GM23248 (cell line): ENCODE measurements around the gene GNG2. TPM values are rescaled to one million over a fixed set of nuclear protein-coding genes. Genes with fewer than 3 reads are reported as not detected.

Experiments used
- DNase-seq: peaks from one replicate; pipeline ENCODE4 v3.0.0-alpha.2; 2015
- H2AFZ ChIP-seq: fragments of 200-600 bp; sonication (generic); 2 replicates; pipeline ENCODE4 v1.6.1; 2016; ENCODE audit warnings: antibody characterized with exemption
- H3F3A ChIP-seq: fragments of 200-600 bp; sonication (generic); 2 replicates; pipeline ENCODE4 v1.6.1; 2016; ENCODE audit warnings: mild to moderate bottlenecking, antibody characterized with exemption, mixed run types; ENCODE audit not compliant: insufficient read depth
- H3K27ac ChIP-seq: fragments of 200-600 bp; sonication (generic); 2 replicates; pipeline ENCODE4 v1.5.1; 2016; ENCODE audit warnings: mild to moderate bottlenecking
- H3K27me3 ChIP-seq: fragments of 200-600 bp; sonication (generic); replicated peaks from 2 replicates; pipeline ENCODE4 v1.6.1; 2016; ENCODE audit warnings: mild to moderate bottlenecking; ENCODE audit not compliant: insufficient read depth
- H3K36me3 ChIP-seq: fragments of 200-600 bp; sonication (generic); 2 replicates; pipeline ENCODE4 v1.6.1; 2016; ENCODE audit warnings: low read depth, mild to moderate bottlenecking
- H3K4me1 ChIP-seq: fragments of 200-600 bp; sonication (generic); 2 replicates; pipeline ENCODE4 v1.6.1; 2016; ENCODE audit warnings: mild to moderate bottlenecking; ENCODE audit not compliant: insufficient read depth
- H3K4me2 ChIP-seq: fragments of 200-600 bp; sonication (generic); one replicate; pipeline ENCODE4 v1.6.1; 2016; ENCODE audit warnings: mild to moderate bottlenecking; ENCODE audit not compliant: unreplicated experiment
- H3K4me3 ChIP-seq: fragments of 200-600 bp; sonication (generic); 2 replicates; pipeline ENCODE4 v1.5.1; 2016; ENCODE audit warnings: mild to moderate bottlenecking
- H3K79me2 ChIP-seq: fragments of 200-600 bp; sonication (generic); 2 replicates; pipeline ENCODE4 v1.6.1; 2016; ENCODE audit warnings: mild to moderate bottlenecking; ENCODE audit not compliant: insufficient read depth
- H3K9ac ChIP-seq: fragments of 200-600 bp; sonication (generic); 2 replicates; pipeline ENCODE4 v1.6.1; 2016; ENCODE audit warnings: mild to moderate bottlenecking
- H3K9me2 ChIP-seq: fragments of 200-600 bp; sonication (generic); 2 replicates; pipeline ENCODE4 v1.6.1; 2016; ENCODE audit warnings: mixed run types, mild to moderate bottlenecking, moderate library complexity; ENCODE audit not compliant: insufficient read depth
- H3K9me3 ChIP-seq: fragments of 200-600 bp; sonication (generic); one replicate; pipeline ENCODE4 v1.6.1; 2017; ENCODE audit warnings: low read depth
- H4K20me1 ChIP-seq: fragments of 200-600 bp; sonication (generic); 2 replicates; pipeline ENCODE4 v1.6.0; 2016; ENCODE audit not compliant: insufficient read depth
- EZH2 ChIP-seq: fragments of 200-600 bp; sonication (generic); IDR thresholded peaks from 2 replicates; pipeline ENCODE4 v1.6.1; 2018; ENCODE audit warnings: antibody characterized with exemption, mild to moderate bottlenecking; ENCODE audit not compliant: insufficient read depth, poor library complexity, severe bottlenecking
- EZH2phosphoT487 ChIP-seq: fragments of 200-600 bp; sonication (generic); IDR thresholded peaks from 2 replicates; pipeline ENCODE4 v1.6.1; 2018; ENCODE audit warnings: antibody characterized with exemption, moderate library complexity, mild to moderate bottlenecking, low read depth; ENCODE audit not compliant: insufficient read depth
- WGBS, 2 experiments: methylation state at CpG; one replicate each; pipeline ENCODE4 v1.1.6; 2015 to 2017; ENCODE audit warnings: low lambda C conversion rate in 2 of 2, low coverage in 1 of 2; ENCODE audit errors: missing lambda C conversion rate in 2 of 2; 5-methylcytosine and 5-hydroxymethylcytosine counted together
- in situ Hi-C: fragments of 300-500 bp; cut with MboI; formaldehyde crosslinking; loops from 2 replicates; pipeline ENCODE4 v1.15.0; 2020
- polyA plus RNA-seq: library from polyadenylated mRNA; unstranded; fragments of >200 nt; fragmentation: Nextera tagmentation; extraction: Ambion mirVana; gene quantifications from 2 replicates; pipeline ENCODE4 v1.2.1, GENCODE V29; 2016
- total RNA-seq: library from RNA; depleted of rRNA; stranded (reverse); fragments of >200 nt; shearing (Covaris generic); gene quantifications from 2 replicates; pipeline ENCODE4 v1.2.3, GENCODE V29; 2014

The GNG2 gene
- total and polyA plus RNA-seq, 2 experiments from 2014 or later, result 13.8 to 16.5 TPM

- no peak overlapping the region for H3K27ac ChIP-seq
Observed at GRCh38 chr14:51847489-51847796, 13.0 kb upstream of the GNG2 start.

GRCh38 chr14:51848120-51848519 lies 12.3 kb upstream of the GNG2 start:
- H3K4me2 ChIP-seq, result no peak overlapping the region
- H3F3A ChIP-seq, result peaks cover 12% of the 10 kb centered on the region
- H3K9ac ChIP-seq, result no peak overlapping the region
- in situ Hi-C loops, result no loop called here
- H3K79me2 ChIP-seq, result no peaks in the 10 kb centered on the region
- no peaks in the 10 kb centered on the region for H3K9me3 ChIP-seq
- no peaks in the 10 kb centered on the region for H4K20me1 ChIP-seq
- peaks cover 41% of the 10 kb centered on the region for H3K4me1 ChIP-seq
- H3K27ac ChIP-seq, result no peak overlapping the region
- WGBS, 2 experiments, result 78% methylated on average over 4 of the region's 4 CpGs
- no peaks in the 10 kb centered on the region for H3K36me3 ChIP-seq
- no peaks in the 10 kb centered on the region for H3K9me2 ChIP-seq
- no peak for TF ChIP-seq EZH2
- TF ChIP-seq EZH2phosphoT487, result no peak
- H2AFZ ChIP-seq, result no peak overlapping the region
- peak; percentile 61 for DNase-seq
- no peaks in the 10 kb centered on the region for H3K27me3 ChIP-seq
- no peak overlapping the region for H3K4me3 ChIP-seq

More at GRCh38 chr14:51847489-51847796, 13.0 kb upstream of the GNG2 start:
- no peaks in the 10 kb centered on the region for H3K36me3 ChIP-seq
- 95 to 97% methylated on average over 4 of the region's 4 CpGs for WGBS, 2 experiments
- TF ChIP-seq EZH2 (no peak), EZH2phosphoT487 (no peak)
- H3K79me2 ChIP-seq, result no peaks in the 10 kb centered on the region
- no peaks in the 10 kb centered on the region for H3K9me3 ChIP-seq
- no peak overlapping the region for H3K9ac ChIP-seq
- H2AFZ ChIP-seq, result no peak overlapping the region
- H3K4me2 ChIP-seq, result no peak overlapping the region
- in situ Hi-C loops, result no loop called here
- peaks cover 5% of the 10 kb centered on the region for H3F3A ChIP-seq
- H3K9me2 ChIP-seq, result no peaks in the 10 kb centered on the region
- H3K4me3 ChIP-seq, result no peak overlapping the region
- peaks cover 34% of the 10 kb centered on the region for H3K4me1 ChIP-seq
- DNase-seq, result no peak
- H4K20me1 ChIP-seq, result no peaks in the 10 kb centered on the region
- no peaks in the 10 kb centered on the region for H3K27me3 ChIP-seq

GRCh38 chr14:51849097-51849496 lies 11.3 kb upstream of the GNG2 start:
- no peaks in the 10 kb centered on the region for H3K36me3 ChIP-seq
- H3K79me2 ChIP-seq, result no peaks in the 10 kb centered on the region
- DNase-seq, result peak; percentile 76
- H3K9me3 ChIP-seq, result no peaks in the 10 kb centered on the region
- H3K9ac ChIP-seq, result no peak overlapping the region
- no peak overlapping the region for H3K4me2 ChIP-seq
- in situ Hi-C loops, result no loop called here
- H4K20me1 ChIP-seq, result no peaks in the 10 kb centered on the region
- H3K4me1 ChIP-seq, result peaks cover 46% of the 10 kb centered on the region
- no peak overlapping the region for H2AFZ ChIP-seq
- WGBS, 2 experiments, result 95 to 100% methylated on average over 2 of the region's 2 CpGs
- no peaks in the 10 kb centered on the region for H3K9me2 ChIP-seq
- TF ChIP-seq EZH2phosphoT487 (no peak), EZH2 (no peak)
- peaks cover 22% of the 10 kb centered on the region for H3F3A ChIP-seq
- H3K27me3 ChIP-seq, result no peaks in the 10 kb centered on the region
- no peak overlapping the region for H3K27ac ChIP-seq
- no peak overlapping the region for H3K4me3 ChIP-seq

- Histone ChIP-seq H3K27me3 (no peaks in the 10 kb centered on the region), H3K9me3 (no peaks in the 10 kb centered on the region), H3K79me2 (no peaks in the 10 kb centered on the region), H3K9me2 (no peaks in the 10 kb centered on the region), H3F3A (peaks cover 30% of the 10 kb centered on the region), H3K4me3 (no peak overlapping the region), H3K9ac (no peak overlapping the region), H4K20me1 (no peaks in the 10 kb centered on the region), H3K4me2 (no peak overlapping the region), H2AFZ (no peak overlapping the region), H3K27ac (no peak overlapping the region), H3K4me1 (peaks cover 54% of the 10 kb centered on the region), H3K36me3 (no peaks in the 10 kb centered on the region)
- in situ Hi-C loops, result no loop called here
- WGBS, 2 experiments, result 100% methylated on average over 1 of the region's 1 CpG
- no peak for DNase-seq
- TF ChIP-seq EZH2, result no peak
- TF ChIP-seq EZH2phosphoT487, result no peak
Observed at GRCh38 chr14:51850651-51851050, 9.8 kb upstream of the GNG2 start.

GRCh38 chr14:51852541-51852940 lies 7.9 kb upstream of the GNG2 start:
- WGBS, 2 experiments, result 15 to 17% methylated on average over 4 of the region's 4 CpGs

More at GRCh38 chr14:51852541-51852940, 7.9 kb upstream of the GNG2 start:
- no peaks in the 10 kb centered on the region for H3K9me2 ChIP-seq
- H4K20me1 ChIP-seq, result no peaks in the 10 kb centered on the region
- H2AFZ ChIP-seq, result no peak overlapping the region
- H3K4me2 ChIP-seq, result peak overlapping the region; percentile 36
- no peaks in the 10 kb centered on the region for H3K36me3 ChIP-seq
- H3K4me1 ChIP-seq, result peaks cover 53% of the 10 kb centered on the region
- peak; percentile 80 for DNase-seq
- H3K27me3 ChIP-seq, result no peaks in the 10 kb centered on the region
- peak overlapping the region; percentile 56 for H3K27ac ChIP-seq
- no peaks in the 10 kb centered on the region for H3K9me3 ChIP-seq
- H3K4me3 ChIP-seq, result peak overlapping the region; percentile 29; the same call in 1 of the 2 replicates
- TF ChIP-seq EZH2 (no peak), EZH2phosphoT487 (no peak)
- in situ Hi-C loops, result no loop called here
- no peaks in the 10 kb centered on the region for H3K79me2 ChIP-seq
- peak overlapping the region; percentile 5; the same call in 1 of the 2 replicates for H3K9ac ChIP-seq
- peaks cover 38% of the 10 kb centered on the region for H3F3A ChIP-seq
